Karpas-422 (cell line): Measurements from ENCODE around the gene GPRIN2. TPM values are rescaled to one million over a fixed set of nuclear protein-coding genes. Genes with fewer than 3 reads are reported as not detected.
A peak's percentile ranks its signal among the peaks of the same experiment; 100 is the strongest.

ENCODE experiments used
- DNase-seq: peaks from one replicate; pipeline ENCODE4 v3.0.0-alpha.2; 2015
- H2AFZ ChIP-seq: fragments of 200-600 bp; sonication (generic); 2 replicates; pipeline ENCODE4 v1.6.1; 2014; ENCODE audit warnings: antibody characterized with exemption, low read length, mixed read lengths
- H3K27ac ChIP-seq: fragments of 200-600 bp; sonication (generic); 2 replicates; pipeline ENCODE4 v1.5.1; 2014; ENCODE audit warnings: mild to moderate bottlenecking, low read length, moderate library complexity
- H3K27me3 ChIP-seq: fragments of 200-600 bp; sonication (generic); 2 replicates; pipeline ENCODE4 v1.6.1; 2014; ENCODE audit warnings: low read length, mixed read lengths
- H3K36me3 ChIP-seq: fragments of 200-600 bp; sonication (generic); 2 replicates; pipeline ENCODE4 v1.6.1; 2014; ENCODE audit warnings: low read length, mixed read lengths; ENCODE audit not compliant: insufficient read depth
- H3K4me1 ChIP-seq: fragments of 200-600 bp; sonication (generic); 2 replicates; pipeline ENCODE4 v1.6.1; 2014; ENCODE audit warnings: mild to moderate bottlenecking, low read length, mixed read lengths
- H3K4me2 ChIP-seq: fragments of 200-600 bp; sonication (generic); 2 replicates; pipeline ENCODE4 v1.6.1; 2014; ENCODE audit warnings: low read length, low read depth, mild to moderate bottlenecking; ENCODE audit not compliant: poor library complexity, severe bottlenecking
- H3K4me3 ChIP-seq: fragments of 200-600 bp; sonication (generic); 2 replicates; pipeline ENCODE4 v1.5.1; 2014; ENCODE audit warnings: mild to moderate bottlenecking, antibody characterized with exemption, low read length, mixed read lengths
- H3K79me2 ChIP-seq: fragments of 200-600 bp; sonication (generic); 2 replicates; pipeline ENCODE4 v1.6.1; 2014; ENCODE audit warnings: mild to moderate bottlenecking, low read length, mixed read lengths
- H3K9ac ChIP-seq: fragments of 200-600 bp; sonication (generic); 2 replicates; pipeline ENCODE4 v1.6.0; 2014; ENCODE audit warnings: low read length
- H3K9me2 ChIP-seq: fragments of 200-600 bp; sonication (generic), shearing (Covaris generic); replicated peaks from 2 replicates; pipeline ENCODE4 v1.6.0; 2014; ENCODE audit warnings: mild to moderate bottlenecking, low read length, moderate library complexity; ENCODE audit not compliant: insufficient read depth
- H3K9me3 ChIP-seq: fragments of 300-700, 200-600 bp; sonication (generic); 2 replicates; pipeline ENCODE4 v1.6.1; 2014; ENCODE audit warnings: low read length, mixed read lengths
- H4K20me1 ChIP-seq: fragments of 200-600 bp; sonication (generic); 2 replicates; pipeline ENCODE4 v1.6.1; 2014; ENCODE audit warnings: mild to moderate bottlenecking, antibody characterized with exemption, low read length, low read depth; ENCODE audit not compliant: insufficient read depth
- total RNA-seq: library from RNA; depleted of rRNA; stranded (reverse); fragments of >200 nt; shearing (Covaris generic); gene quantifications from 2 replicates; pipeline ENCODE4 v1.2.3, GENCODE V29; 2014; ENCODE audit warnings: low replicate concordance

GPRIN2 gene
- total RNA-seq, 1 experiment from 2014 or later: not detected

GRCh38 chr10:46528675-46529615 is 27.5 kb downstream of the GPRIN2 start:
- Histone ChIP-seq H3K36me3 (no peaks in the 10 kb centered on the region), H3K9ac (no peak overlapping the region), H4K20me1 (no peaks in the 10 kb centered on the region), H3K9me3 (peaks cover 7% of the 10 kb centered on the region; the same call in 1 of the 2 replicates), H3K4me3 (no peak overlapping the region), H3K4me2 (no peak overlapping the region), H2AFZ (no peak overlapping the region), H3K27me3 (no peaks in the 10 kb centered on the region), H3K9me2 (no peaks in the 10 kb centered on the region), H3K79me2 (no peaks in the 10 kb centered on the region), H3K4me1 (no peaks in the 10 kb centered on the region), H3K27ac (no peak overlapping the region)
- no peak for DNase-seq

DNA sequence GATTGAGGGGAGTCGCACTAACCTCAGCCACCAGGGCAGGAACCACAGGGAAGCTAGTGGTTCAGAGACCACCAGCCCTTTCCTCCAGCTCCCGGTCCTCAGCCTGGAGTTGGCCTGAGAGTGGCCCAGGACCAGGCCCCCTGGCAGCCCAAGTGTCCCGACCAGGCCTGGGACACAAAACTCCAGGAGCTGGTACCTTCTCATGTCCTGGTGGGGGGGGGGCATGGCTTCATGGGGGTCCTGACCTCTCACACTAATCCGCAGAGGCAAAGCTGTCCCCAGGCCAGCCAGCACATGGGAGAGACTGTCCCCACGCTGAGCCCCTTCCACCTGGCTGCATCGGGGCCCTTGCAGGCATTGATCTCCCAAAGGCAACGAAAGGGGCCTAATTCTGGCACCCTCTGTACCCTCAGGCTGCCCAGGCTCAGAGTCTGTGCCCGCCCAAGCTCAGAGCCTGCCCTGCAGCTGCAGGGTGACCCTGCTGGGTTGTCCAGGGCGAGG is 28.2 kb downstream of the GPRIN2 start:
- no peak overlapping the region for H3K4me3 ChIP-seq
- no peak for DNase-seq

DNA sequence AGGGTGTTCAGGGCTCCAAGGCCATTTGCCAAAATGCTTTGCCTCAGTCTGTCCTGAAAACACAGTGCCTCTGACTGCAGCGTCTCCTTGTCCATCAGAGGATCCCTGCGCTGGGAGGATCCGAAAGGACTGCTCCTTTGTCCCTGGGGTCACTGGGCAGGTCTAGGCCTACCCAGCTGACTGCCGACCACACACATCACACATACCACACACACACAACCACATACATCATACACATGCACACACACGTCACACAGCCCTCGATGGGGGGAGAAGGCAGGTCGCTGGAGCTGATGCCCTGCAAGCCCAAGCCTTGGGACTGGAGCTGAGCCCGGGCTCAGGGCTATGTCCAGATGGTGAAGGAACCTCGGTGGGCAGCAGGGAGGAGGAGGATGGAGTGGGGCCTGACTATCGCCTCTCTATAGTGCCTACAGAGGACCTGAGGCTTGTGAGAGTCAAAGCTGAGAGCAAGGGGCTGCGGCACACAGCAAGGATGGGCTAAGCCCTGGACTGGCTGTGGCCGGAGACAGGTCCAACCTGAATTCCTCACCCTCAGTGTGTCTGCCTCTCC is 29.1 kb downstream of the GPRIN2 start:
- no peak for DNase-seq
- no peak overlapping the region for H3K4me3 ChIP-seq
- H3K79me2 ChIP-seq: no peaks in the 10 kb centered on the region
- H4K20me1 ChIP-seq: no peaks in the 10 kb centered on the region
- H3K27ac ChIP-seq: no peak overlapping the region
- H3K27me3 ChIP-seq: no peaks in the 10 kb centered on the region
- no peak overlapping the region for H3K9ac ChIP-seq
- H3K4me1 ChIP-seq: no peaks in the 10 kb centered on the region
- H3K9me2 ChIP-seq: no peaks in the 10 kb centered on the region
- H2AFZ ChIP-seq: no peak overlapping the region
- H3K4me2 ChIP-seq: no peak overlapping the region
- no peaks in the 10 kb centered on the region for H3K36me3 ChIP-seq
- peaks cover 7% of the 10 kb centered on the region; the same call in 1 of the 2 replicates for H3K9me3 ChIP-seq

More for the DNA sequence above, 28.2 kb downstream of the GPRIN2 start:
- H3K27ac ChIP-seq: no peak overlapping the region
- H3K4me2 ChIP-seq: no peak overlapping the region
- H4K20me1 ChIP-seq: no peaks in the 10 kb centered on the region
- H3K9ac ChIP-seq: no peak overlapping the region
- H3K4me1 ChIP-seq: no peaks in the 10 kb centered on the region
- no peak overlapping the region for H2AFZ ChIP-seq
- H3K9me2 ChIP-seq: no peaks in the 10 kb centered on the region
- no peaks in the 10 kb centered on the region for H3K79me2 ChIP-seq
- H3K27me3 ChIP-seq: no peaks in the 10 kb centered on the region
- peaks cover 7% of the 10 kb centered on the region; the same call in 1 of the 2 replicates for H3K9me3 ChIP-seq
- H3K36me3 ChIP-seq: no peaks in the 10 kb centered on the region

DNA sequence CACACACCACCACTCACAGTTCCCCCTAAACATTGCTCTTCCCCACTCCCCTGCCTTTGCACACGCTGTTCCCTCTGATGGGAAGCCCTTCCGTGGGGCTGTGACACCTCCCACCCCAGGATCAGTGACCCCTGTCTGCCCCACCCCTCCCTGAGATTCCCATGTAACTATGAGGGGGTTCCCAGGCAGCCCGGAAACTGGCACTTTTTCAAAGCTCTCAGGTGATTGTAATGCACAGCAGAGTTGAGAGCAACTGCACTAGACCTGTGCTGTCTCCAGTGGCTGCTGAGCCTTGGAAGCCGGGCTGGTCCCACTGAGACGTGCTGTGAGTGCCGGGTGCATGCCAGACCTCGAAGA is 29.8 kb downstream of the GPRIN2 start:
- Histone ChIP-seq H2AFZ (no peak overlapping the region), H3K4me2 (no peak overlapping the region)

GRCh38 chr10:46525824-46526681 is 30.4 kb downstream of the GPRIN2 start:
- no peaks in the 10 kb centered on the region for H3K79me2 ChIP-seq
- no peak overlapping the region for H3K9ac ChIP-seq
- H3K4me1 ChIP-seq: no peaks in the 10 kb centered on the region
- no peaks in the 10 kb centered on the region for H3K9me2 ChIP-seq
- H3K36me3 ChIP-seq: no peaks in the 10 kb centered on the region
- DNase-seq: no peak
- H3K9me3 ChIP-seq: peaks cover 7% of the 10 kb centered on the region; the same call in 1 of the 2 replicates
- no peak overlapping the region for H2AFZ ChIP-seq
- no peaks in the 10 kb centered on the region for H4K20me1 ChIP-seq
- no peaks in the 10 kb centered on the region for H3K27me3 ChIP-seq
- no peak overlapping the region for H3K27ac ChIP-seq
- no peak overlapping the region for H3K4me3 ChIP-seq
- H3K4me2 ChIP-seq: no peak overlapping the region

More for the DNA sequence above, 29.8 kb downstream of the GPRIN2 start:
- no peaks in the 10 kb centered on the region for H3K36me3 ChIP-seq
- no peak overlapping the region for H3K9ac ChIP-seq
- H3K79me2 ChIP-seq: no peaks in the 10 kb centered on the region
- DNase-seq: peak; percentile 46
- no peak overlapping the region for H3K27ac ChIP-seq
- H3K4me3 ChIP-seq: no peak overlapping the region
- no peaks in the 10 kb centered on the region for H3K27me3 ChIP-seq
- H3K4me1 ChIP-seq: no peaks in the 10 kb centered on the region
- H3K9me2 ChIP-seq: no peaks in the 10 kb centered on the region
- no peaks in the 10 kb centered on the region for H4K20me1 ChIP-seq
- H3K9me3 ChIP-seq: peaks cover 7% of the 10 kb centered on the region; the same call in 1 of the 2 replicates

DNA sequence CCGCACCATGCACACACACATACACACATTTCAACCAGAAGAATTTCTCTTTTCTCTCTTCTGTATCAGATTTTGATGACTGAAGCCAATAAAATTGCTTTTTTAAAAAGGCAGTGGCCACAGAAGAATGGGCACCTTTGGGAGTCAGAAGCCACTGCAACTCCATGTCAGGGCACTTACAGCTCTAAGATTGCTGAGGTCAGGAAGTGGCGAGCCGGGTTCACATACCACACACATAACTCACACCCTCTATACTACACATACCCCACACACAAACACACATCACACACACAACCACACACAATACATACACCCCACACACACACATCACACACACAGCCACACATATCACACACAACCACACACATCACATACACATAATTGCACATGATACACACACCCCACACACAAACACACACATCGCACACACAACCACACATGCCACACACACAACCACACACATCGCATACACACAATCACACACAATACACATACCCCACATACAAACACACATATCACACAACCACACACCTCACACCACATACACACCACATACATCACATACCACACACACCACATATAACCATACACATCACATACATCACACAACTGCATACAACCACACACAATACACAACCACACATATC is 31.2 kb downstream of the GPRIN2 start:
- Histone ChIP-seq H3K27me3 (no peaks in the 10 kb centered on the region), H4K20me1 (no peaks in the 10 kb centered on the region), H3K36me3 (no peaks in the 10 kb centered on the region), H3K4me3 (no peak overlapping the region), H3K27ac (no peak overlapping the region), H3K9me2 (no peaks in the 10 kb centered on the region), H3K9ac (no peak overlapping the region), H3K79me2 (no peaks in the 10 kb centered on the region), H3K4me1 (no peaks in the 10 kb centered on the region), H2AFZ (no peak overlapping the region), H3K4me2 (no peak overlapping the region), H3K9me3 (peaks cover 7% of the 10 kb centered on the region; the same call in 1 of the 2 replicates)
- DNase-seq: no peak

DNA sequence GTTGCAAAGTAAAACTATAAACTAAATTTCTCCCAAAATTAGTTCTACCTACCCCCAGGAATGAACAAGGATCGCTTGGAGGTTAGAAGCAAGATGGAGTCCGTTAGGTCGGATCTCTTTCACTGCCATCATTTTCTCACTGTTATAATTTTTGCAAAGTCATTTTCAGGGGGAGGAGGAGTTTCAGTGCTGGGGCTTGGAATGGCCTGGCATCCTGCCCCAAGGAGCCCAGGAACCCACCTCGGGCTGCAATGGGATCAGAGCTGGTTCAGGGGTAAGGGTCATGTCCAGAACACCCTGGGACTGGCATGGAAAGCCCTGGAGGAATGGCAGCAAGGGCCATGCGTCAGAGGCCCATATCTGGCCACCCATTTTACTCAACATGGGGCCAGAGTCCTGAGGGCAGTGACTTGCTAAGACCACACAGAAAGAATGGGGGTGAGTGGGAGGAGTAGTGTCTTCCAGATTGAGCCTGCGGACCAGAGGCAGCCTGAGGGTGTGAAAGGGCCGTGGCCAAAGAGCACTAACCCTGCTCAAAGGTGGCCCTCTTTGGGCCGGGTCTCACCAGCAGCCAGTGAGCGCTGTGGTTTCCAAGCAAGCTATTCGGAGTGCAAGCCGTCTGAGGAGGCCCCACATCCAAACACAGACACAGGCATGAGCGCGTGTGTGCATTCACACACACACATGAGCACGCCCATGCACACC is 31.8 kb downstream of the GPRIN2 start:
- no peak for DNase-seq
- Histone ChIP-seq H3K4me3 (no peak overlapping the region), H4K20me1 (no peaks in the 10 kb centered on the region), H3K27me3 (no peaks in the 10 kb centered on the region), H2AFZ (no peak overlapping the region), H3K9me2 (no peaks in the 10 kb centered on the region), H3K4me1 (no peaks in the 10 kb centered on the region), H3K36me3 (no peaks in the 10 kb centered on the region), H3K27ac (no peak overlapping the region), H3K9me3 (peaks cover 7% of the 10 kb centered on the region; the same call in 1 of the 2 replicates), H3K79me2 (no peaks in the 10 kb centered on the region), H3K4me2 (no peak overlapping the region), H3K9ac (no peak overlapping the region)
